ENCODE data around the gene PROS1. TPM values are rescaled to one million over a fixed set of nuclear protein-coding genes. Genes with fewer than 3 reads are reported as not detected.

The PROS1 gene
- total RNA-seq, 2 experiments from 2014 or later: 0.20 TPM; not detected in 1

DNA sequence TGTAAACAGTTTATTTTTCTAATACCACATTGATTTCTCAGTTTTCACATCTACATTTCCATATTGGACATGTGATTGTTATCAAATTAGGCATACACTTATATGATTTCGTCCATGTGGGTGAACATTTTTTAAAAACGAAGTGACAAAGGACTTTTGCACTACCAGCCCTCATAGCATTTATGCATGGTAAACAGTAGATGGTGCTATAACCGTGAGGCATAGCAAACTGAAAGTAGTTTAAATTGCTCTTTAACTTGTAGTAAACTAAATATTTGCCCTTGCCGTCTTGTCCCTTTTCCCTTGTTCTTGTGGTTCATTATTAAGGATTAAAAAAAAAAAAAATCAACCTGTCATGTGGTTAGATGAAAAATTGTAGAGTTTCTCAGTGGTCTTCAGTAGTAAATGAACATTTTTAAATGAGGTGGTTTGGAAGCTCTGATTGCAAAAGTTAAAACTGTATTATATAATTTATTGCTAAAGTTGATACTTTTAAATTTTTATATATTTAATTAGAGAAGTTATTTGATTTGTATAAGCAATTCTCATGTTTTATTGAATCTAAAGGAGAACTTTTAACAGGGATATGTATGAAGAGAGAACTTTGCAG lies 30.7 kb upstream of the PROS1 start:
- Mint-ChIP-seq H3K4me3 (peak overlapping the region; percentile 44), H3K36me3 (ENCODE audit: low read depth) (peaks cover 6% of the 10 kb centered on the region), H3K27me3 (no peaks in the 10 kb centered on the region), H3K27ac (no peak overlapping the region), H3K4me1 (ENCODE audit: low read depth) (peaks cover 2% of the 10 kb centered on the region), H3K9me3 (no peaks in the 10 kb centered on the region)
- TF ChIP-seq, protein P1, sequence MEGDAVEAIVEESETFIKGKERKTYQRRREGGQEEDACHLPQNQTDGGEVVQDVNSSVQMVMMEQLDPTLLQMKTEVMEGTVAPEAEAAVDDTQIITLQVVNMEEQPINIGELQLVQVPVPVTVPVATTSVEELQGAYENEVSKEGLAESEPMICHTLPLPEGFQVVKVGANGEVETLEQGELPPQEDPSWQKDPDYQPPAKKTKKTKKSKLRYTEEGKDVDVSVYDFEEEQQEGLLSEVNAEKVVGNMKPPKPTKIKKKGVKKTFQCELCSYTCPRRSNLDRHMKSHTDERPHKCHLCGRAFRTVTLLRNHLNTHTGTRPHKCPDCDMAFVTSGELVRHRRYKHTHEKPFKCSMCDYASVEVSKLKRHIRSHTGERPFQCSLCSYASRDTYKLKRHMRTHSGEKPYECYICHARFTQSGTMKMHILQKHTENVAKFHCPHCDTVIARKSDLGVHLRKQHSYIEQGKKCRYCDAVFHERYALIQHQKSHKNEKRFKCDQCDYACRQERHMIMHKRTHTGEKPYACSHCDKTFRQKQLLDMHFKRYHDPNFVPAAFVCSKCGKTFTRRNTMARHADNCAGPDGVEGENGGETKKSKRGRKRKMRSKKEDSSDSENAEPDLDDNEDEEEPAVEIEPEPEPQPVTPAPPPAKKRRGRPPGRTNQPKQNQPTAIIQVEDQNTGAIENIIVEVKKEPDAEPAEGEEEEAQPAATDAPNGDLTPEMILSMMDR (IDR thresholded peaks at IDR 0.05): peak; percentile 86
- intact Hi-C loops (cut with micrococcal nuclease): loop anchor here (1.0 kb wide), 1 partner anchor 65 kb away; no protein-coding TSS in a partner anchor
- CTCF ChIA-PET: interaction anchor here (0.6 to 9.2 kb wide), 10 partner anchors 9 to 242 kb away, joined by 3 to 99 read pairs (median 4); partner anchors contain the start of genes DHFR2 and NSUN3
- POLR2A ChIA-PET: interaction anchor here (0.7 to 1.0 kb wide), 2 partner anchors 11 to 14 kb away, joined by 3 to 4 read pairs; no protein-coding TSS in a partner anchor
- ATAC-seq (peak; percentile 83), DNase-seq (no peak)

DNA sequence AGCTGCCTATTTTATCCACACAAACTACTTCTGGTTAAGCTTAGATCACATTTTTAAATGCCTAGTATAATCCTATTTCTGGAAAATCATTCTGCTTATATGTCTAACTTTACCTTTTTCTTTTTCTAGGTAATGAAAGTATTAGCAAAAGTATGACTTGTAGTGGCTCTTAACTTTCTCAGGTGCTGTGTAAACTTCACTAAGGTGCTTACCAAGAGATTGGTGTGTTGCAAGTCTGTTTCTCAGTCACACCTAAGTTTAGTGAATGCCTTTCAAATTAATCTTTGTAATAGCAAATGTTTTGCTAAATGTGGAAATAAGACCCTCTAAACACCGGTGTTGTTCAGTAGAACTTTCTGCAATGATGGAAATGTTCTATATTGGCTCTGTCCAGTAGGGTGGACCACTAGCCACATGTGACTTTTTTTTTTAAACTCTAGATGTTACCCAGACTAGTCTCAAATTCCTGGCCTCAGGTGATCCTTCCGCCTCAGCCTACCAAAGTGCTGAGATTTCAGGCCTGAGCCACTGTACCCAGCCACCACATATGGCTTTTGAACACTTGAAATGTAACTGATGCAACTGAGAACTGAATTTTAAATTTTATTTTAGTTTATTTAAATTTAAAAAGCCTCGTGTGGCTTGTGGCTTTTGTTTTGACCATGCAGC lies 28.3 kb upstream of the PROS1 start:
- ATAC-seq (no peak), DNase-seq (no peak)
- intact Hi-C loops (cut with micrococcal nuclease): no loop called here
- no peaks in the 10 kb centered on the region for H3K27me3 Mint-ChIP-seq
- H3K27ac Mint-ChIP-seq: no peak overlapping the region
- TF ChIP-seq, protein P1 (IDR thresholded peaks at IDR 0.05): no peak
- no peaks in the 10 kb centered on the region for H3K4me1 Mint-ChIP-seq (ENCODE audit: low read depth)
- H3K36me3 Mint-ChIP-seq (ENCODE audit: low read depth): peaks cover 8% of the 10 kb centered on the region
- no peak overlapping the region for H3K4me3 Mint-ChIP-seq
- POLR2A ChIA-PET: no interaction called here
- H3K9me3 Mint-ChIP-seq: no peaks in the 10 kb centered on the region
- CTCF ChIA-PET: interaction anchor here (0.8 to 9.2 kb wide), 3 partner anchors 9 to 232 kb away, joined by 3 to 99 read pairs (median 3); partner anchors contain the start of genes DHFR2 and NSUN3

DNA sequence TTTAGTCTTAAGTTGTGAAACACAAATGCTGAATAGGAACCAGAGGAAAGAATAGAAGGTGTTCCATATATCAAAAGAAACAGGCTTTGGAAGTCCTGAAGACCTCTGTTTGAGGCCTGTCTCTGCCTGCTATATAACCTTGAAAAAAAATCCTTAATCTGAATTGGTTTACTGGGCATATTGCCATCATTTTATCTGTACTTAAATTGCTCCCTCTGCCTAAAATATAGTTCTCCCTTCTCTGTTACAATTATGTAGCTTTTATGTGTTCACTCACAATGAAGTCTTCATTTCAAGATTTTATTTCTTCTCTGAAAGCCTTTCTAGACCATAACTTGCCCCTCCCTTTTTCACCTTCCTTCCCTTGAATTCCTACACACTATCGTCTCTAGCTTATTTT lies 27.5 kb upstream of the PROS1 start:
- POLR2A ChIA-PET: no interaction called here
- no peak for DNase-seq
- TF ChIP-seq, protein P1 (IDR thresholded peaks at IDR 0.05): no peak
- H3K4me1 Mint-ChIP-seq (ENCODE audit: low read depth): no peaks in the 10 kb centered on the region
- no peak overlapping the region for H3K4me3 Mint-ChIP-seq
- H3K27me3 Mint-ChIP-seq: no peaks in the 10 kb centered on the region
- no peak overlapping the region for H3K27ac Mint-ChIP-seq
- CTCF ChIA-PET: interaction anchor here (0.9 to 9.2 kb wide), 2 partner anchors 66 to 233 kb away, joined by 3 to 99 read pairs; partner anchors contain the start of genes DHFR2 and NSUN3
- intact Hi-C loops (cut with micrococcal nuclease): no loop called here
- H3K36me3 Mint-ChIP-seq (ENCODE audit: low read depth): peaks cover 9% of the 10 kb centered on the region
- no peaks in the 10 kb centered on the region for H3K9me3 Mint-ChIP-seq
- ATAC-seq: no peak

DNA sequence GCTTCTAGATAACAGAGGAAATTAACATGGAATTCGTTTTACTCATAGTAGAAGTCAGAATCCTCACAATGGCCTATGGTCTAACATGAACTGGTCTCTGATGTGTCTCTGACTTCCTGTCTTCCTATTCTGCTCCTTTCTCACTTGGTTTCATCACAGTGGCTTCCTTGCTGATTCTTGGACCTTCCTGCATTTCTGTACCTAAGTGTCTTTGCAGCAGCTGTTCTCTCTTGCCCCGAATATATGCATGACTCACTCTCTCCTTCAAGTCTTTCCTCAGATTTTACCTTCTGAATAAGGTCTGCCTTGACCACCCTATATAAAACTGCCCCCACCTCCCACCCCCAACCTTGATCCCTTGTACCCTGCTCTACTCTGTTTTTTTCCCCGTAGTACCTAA lies 20.4 kb upstream of the PROS1 start:
- Mint-ChIP-seq H3K4me1 (ENCODE audit: low read depth) (peaks cover 2% of the 10 kb centered on the region), H3K27me3 (no peaks in the 10 kb centered on the region), H3K36me3 (ENCODE audit: low read depth) (peaks cover 9% of the 10 kb centered on the region), H3K4me3 (no peak overlapping the region), H3K9me3 (no peaks in the 10 kb centered on the region), H3K27ac (no peak overlapping the region)
- TF ChIP-seq, protein P1 (IDR thresholded peaks at IDR 0.05): no peak
- intact Hi-C loops (cut with micrococcal nuclease): no loop called here
- POLR2A ChIA-PET: interaction anchor here (1.5 kb wide), 1 partner anchor 69 kb away, joined by 7 read pairs; the partner anchor contains the start of genes DHFR2 and NSUN3
- ATAC-seq (no peak), DNase-seq (no peak)
- CTCF ChIA-PET: interaction anchor here (1.2 to 2.3 kb wide), 2 partner anchors 10 to 75 kb away, joined by 6 to 9 read pairs; no protein-coding TSS in a partner anchor

DNA sequence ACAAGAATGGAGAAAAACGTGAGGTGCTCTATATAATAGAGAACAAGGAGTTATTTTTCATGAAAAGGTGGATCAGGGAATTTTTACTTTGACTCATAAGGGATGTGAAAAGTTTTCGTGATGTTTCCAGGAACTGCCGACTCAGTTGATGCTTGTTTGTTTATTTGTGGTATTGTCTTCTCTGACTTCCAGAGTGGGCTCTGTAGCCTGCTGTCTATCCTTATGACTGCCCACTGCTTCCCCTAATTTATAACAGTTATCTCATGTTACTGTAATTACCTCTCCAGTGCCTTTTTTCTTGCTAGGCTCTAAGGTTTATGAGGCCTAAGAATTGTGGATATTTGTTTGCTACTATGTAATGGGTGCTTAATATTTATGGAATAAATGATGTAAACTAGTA lies 18.5 kb upstream of the PROS1 start:
- H3K4me1 Mint-ChIP-seq (ENCODE audit: low read depth): peaks cover 2% of the 10 kb centered on the region
- H3K36me3 Mint-ChIP-seq (ENCODE audit: low read depth): peaks cover 5% of the 10 kb centered on the region
- ChIA-PET CTCF (interaction anchor here (1.2 kb wide), 1 partner anchor 11 kb away, joined by 4 read pairs; no protein-coding TSS in a partner anchor), POLR2A (no interaction called here)
- H3K27me3 Mint-ChIP-seq: no peaks in the 10 kb centered on the region
- ATAC-seq (no peak), DNase-seq (no peak)
- TF ChIP-seq, protein P1 (IDR thresholded peaks at IDR 0.05): no peak
- H3K4me3 Mint-ChIP-seq: no peak overlapping the region
- intact Hi-C loops (cut with micrococcal nuclease): no loop called here
- no peaks in the 10 kb centered on the region for H3K9me3 Mint-ChIP-seq
- no peak overlapping the region for H3K27ac Mint-ChIP-seq
